HepG2 (cell line): Measurements from ENCODE around the gene SND1. TPM values are rescaled to one million over a fixed set of nuclear protein-coding genes. Genes with fewer than 3 reads are reported as not detected.

Experiments used
- ATAC-seq: fragments of 200-7000 bp; cut with Tn5 transposase; 3 replicates; pipeline ENCODE4 v1.9.1; 2020; ENCODE audit warnings: mild to moderate bottlenecking, moderate library complexity
- BruUV-seq: library from RNA; stranded (reverse); fragments of 400-500 nt; replicated peaks from 2 replicates; lab custom pipeline; 2021; lab: Mats Ljungman, UMichigan
- CTCF ChIA-PET: fragments of 300-600 bp; formaldehyde crosslinking; extraction: SDS; loops from one replicate; lab custom pipeline; 2021; ENCODE audit warnings: low total read pairs, inconsistent platforms, low intra/inter-chr PET ratio; lab: Yijun Ruan, JAX
- POLR2A ChIA-PET: fragments of 350-600 bp; sonication (Branson Sonifier 250); formaldehyde crosslinking; loops from one replicate; lab custom pipeline; 2020; ENCODE audit warnings: antibody characterized with exemption, inconsistent platforms; lab: Yijun Ruan, JAX
- DNase-seq: peaks from one replicate; pipeline ENCODE4 v3.0.0-alpha.2; 2015; ENCODE audit warnings: low spot score
- FAIRE-seq: peaks from 3 replicates; lab custom pipeline; 2011; peaks lifted over from hg19 to GRCh38; lab: Jason Lieb, UNC
- H2AFZ ChIP-seq: one replicate; pipeline ENCODE4 v1.6.1; 2011; ENCODE audit warnings: low read length, inconsistent platforms
- H3K27ac ChIP-seq: fragments of 300-600 bp; 3 replicates; pipeline ENCODE4 v1.8.0; 2011; ENCODE audit warnings: mixed run types, mild to moderate bottlenecking, mixed read lengths, low read length, inconsistent platforms; ENCODE audit not compliant: insufficient read depth; ENCODE audit errors: extremely low read length
- H3K27me3 ChIP-seq, 2 experiments: fragments of 200-600 bp in 1 of 2; 2 replicates in 1 of 2; 3 replicates in 1 of 2; pipeline versions ENCODE4 v1.6.0 to v1.8.0; 2011; ENCODE audit warnings: low read length in 2 of 2, mild to moderate bottlenecking in 2 of 2, moderate library complexity in 2 of 2, inconsistent platforms in 1 of 2; ENCODE audit not compliant: insufficient read depth in 2 of 2, control insufficient read depth in 1 of 2
- H3K36me3 ChIP-seq, 2 experiments: fragments of 200-600 bp in 1 of 2; replicated peaks in 1 of 2; 2 replicates in 1 of 2; 3 replicates in 1 of 2; pipeline versions ENCODE4 v1.5.1 to v1.8.0; 2011; ENCODE audit warnings: low read length in 2 of 2, inconsistent platforms in 1 of 2; ENCODE audit not compliant: insufficient read depth in 2 of 2, control insufficient read depth in 1 of 2
- H3K4me1 ChIP-seq: 2 replicates; pipeline ENCODE4 v1.5.1; 2012; ENCODE audit warnings: low read length, inconsistent platforms; ENCODE audit not compliant: insufficient read depth
- H3K4me2 ChIP-seq: 2 replicates; pipeline ENCODE4 v1.6.0; 2011; ENCODE audit warnings: low read depth, low read length, inconsistent platforms
- H3K4me3 ChIP-seq, 3 experiments: fragments of 200-600 bp in 1 of 3; sonication (generic), shearing (Covaris generic) in 1 of 3; replicated peaks in 1 of 3; 2 replicates each; pipeline ENCODE4 v1.5.1; 2011 to 2016; ENCODE audit warnings: low read length in 3 of 3, inconsistent platforms in 2 of 3, low read depth in 2 of 3, mild to moderate bottlenecking in 2 of 3, control low read depth in 1 of 3, mixed read lengths in 1 of 3; ENCODE audit not compliant: insufficient read depth in 1 of 3
- H3K79me2 ChIP-seq: one replicate; pipeline ENCODE4 v1.6.1; 2011; ENCODE audit warnings: low read length, inconsistent platforms; ENCODE audit not compliant: insufficient read depth
- H3K9ac ChIP-seq: 2 replicates; pipeline ENCODE4 v1.6.0; 2011; ENCODE audit warnings: mild to moderate bottlenecking, low read depth, low read length, inconsistent platforms; ENCODE audit not compliant: insufficient read depth
- H3K9me3 ChIP-seq: 2 replicates; pipeline ENCODE4 v1.5.1; 2012; ENCODE audit warnings: mild to moderate bottlenecking, low read length
- H4K20me1 ChIP-seq: 2 replicates; pipeline ENCODE4 v1.6.0; 2011; ENCODE audit warnings: inconsistent platforms, mild to moderate bottlenecking, low read length, moderate library complexity; ENCODE audit not compliant: insufficient read depth
- CEBPB ChIP-seq: IDR thresholded peaks from 2 replicates; pipeline ENCODE4 v1.6.1; 2011; ENCODE audit warnings: low read depth, low read length, improper control_type of control experiment, borderline replicate concordance
- SOX13 ChIP-seq, 3 experiments: fragments of 450-650 bp in 1 of 3; sonication (generic) in 1 of 3; formaldehyde crosslinking in 1 of 3; IDR thresholded peaks in 2 of 3; conservative IDR thresholded peaks in 1 of 3; 2 replicates each; pipeline versions ENCODE4 v1.5.0 to v1.6.1; 2016 to 2020; ENCODE audit warnings: antibody characterized with exemption in 1 of 3, mild to moderate bottlenecking in 1 of 3, missing compliant biosample characterization in 1 of 3, missing genetic modification reagents in 1 of 3, moderate library complexity in 1 of 3
- ZNF75D ChIP-seq: sonication (generic); formaldehyde crosslinking; IDR thresholded peaks from 2 replicates; pipeline ENCODE4 v1.8.1; 2023; ENCODE audit warnings: missing genetic modification reagents, mild to moderate bottlenecking, borderline replicate concordance
- WGBS: methylation state at CpG from one replicate; pipeline ENCODE4 v1.1.6; 2017; ENCODE audit warnings: low lambda C conversion rate; 5-methylcytosine and 5-hydroxymethylcytosine counted together
- in situ Hi-C: cut with HindIII; loops from 2 replicates; pipeline ENCODE4 v1.10.0; 2017; ENCODE audit warnings: low pct_unique_long_range_greater_than_20kb; ENCODE audit not compliant: extremely low pct_ligation_motif_present
- intact Hi-C: fragments of 100-400 bp; cut with micrococcal nuclease; formaldehyde crosslinking; loops from one replicate; pipeline ENCODE4 v1.10.0; 2022; ENCODE audit not compliant: unreplicated experiment
- polyA plus RNA-seq, 8 experiments: library from polyadenylated mRNA; depleted of rRNA in 3 of 8; stranded (reverse) in 7 of 8; unstranded in 1 of 8; fragments of >200 nt; fragmentation: Illumina TruSeq in 4 of 8; extraction: Trizol in 4 of 8; gene quantifications; 2 replicates each; pipeline versions ENCODE4 v1.2.1 to v1.2.3, GENCODE V29; 2011 to 2016; ENCODE audit warnings: low read depth in 4 of 8, missing spikeins in 1 of 8, mixed read lengths in 1 of 8; ENCODE audit not compliant: insufficient read depth in 1 of 8
- total RNA-seq, 5 experiments: library from RNA; depleted of rRNA; stranded (reverse); fragments of >200 nt; fragmentation: Illumina TruSeq; extraction: Trizol; gene quantifications; 2 replicates each; pipeline ENCODE4 v1.2.3, GENCODE V29; 2016; ENCODE audit warnings: low read depth in 1 of 5
- TF ChIP-seq, protein P1 (sequence below): sonication (generic); formaldehyde crosslinking; IDR thresholded peaks from 2 replicates; pipeline ENCODE4 v1.8.0; 2022; ENCODE audit warnings: missing genetic modification reagents, mild to moderate bottlenecking, borderline replicate concordance

The SND1 gene
- total and polyA plus RNA-seq, 2 of the 13 experiments (the other 11 are each of a cell fraction or from before 2014, with no cell fraction given), result 110 to 182 TPM

DNA sequence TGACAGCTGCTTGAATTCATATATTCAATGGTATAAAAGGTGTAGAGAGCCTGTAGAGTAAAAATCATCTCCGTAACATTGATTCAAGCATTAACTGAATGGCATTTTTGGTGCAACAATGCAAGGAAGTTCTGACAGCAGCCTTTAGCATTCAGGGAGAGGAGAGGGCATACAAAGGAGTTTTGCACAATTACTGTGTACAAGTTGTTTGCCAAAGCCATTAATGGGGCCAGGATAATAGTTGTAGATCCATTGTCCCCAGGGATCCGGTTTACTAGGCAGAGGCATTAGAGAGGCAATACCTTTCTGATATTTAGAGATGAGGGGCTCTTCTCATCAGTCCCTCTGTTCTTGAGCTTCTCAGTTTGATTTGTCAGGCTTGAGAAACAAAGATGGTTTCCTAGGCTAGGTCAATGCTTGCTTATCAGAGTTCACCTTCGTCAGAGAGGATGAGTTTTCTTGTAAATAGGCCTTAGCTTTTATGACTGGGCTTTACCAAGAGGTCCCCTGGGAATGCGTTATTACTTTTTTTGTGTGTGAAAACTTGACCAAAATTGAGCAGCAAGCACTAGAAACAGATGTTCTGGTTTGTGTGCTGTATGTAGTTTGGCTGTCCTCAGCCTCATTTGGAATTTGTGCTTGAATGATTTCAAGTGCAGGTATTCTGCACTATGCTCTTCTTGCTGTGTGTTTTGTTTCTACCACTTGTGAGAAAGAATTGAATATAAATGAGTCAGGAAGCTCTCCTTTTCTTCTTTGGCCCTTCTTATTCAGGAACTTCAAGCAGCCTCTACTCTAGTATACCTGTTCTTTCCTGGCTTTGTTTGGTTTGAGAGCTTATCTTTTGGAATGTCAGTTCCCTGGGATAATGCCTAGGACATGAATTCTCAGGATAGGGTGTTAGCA lies 32.0 kb downstream of the SND1 start:
- in situ Hi-C loops, result no loop called here
- TF ChIP-seq, protein P1, sequence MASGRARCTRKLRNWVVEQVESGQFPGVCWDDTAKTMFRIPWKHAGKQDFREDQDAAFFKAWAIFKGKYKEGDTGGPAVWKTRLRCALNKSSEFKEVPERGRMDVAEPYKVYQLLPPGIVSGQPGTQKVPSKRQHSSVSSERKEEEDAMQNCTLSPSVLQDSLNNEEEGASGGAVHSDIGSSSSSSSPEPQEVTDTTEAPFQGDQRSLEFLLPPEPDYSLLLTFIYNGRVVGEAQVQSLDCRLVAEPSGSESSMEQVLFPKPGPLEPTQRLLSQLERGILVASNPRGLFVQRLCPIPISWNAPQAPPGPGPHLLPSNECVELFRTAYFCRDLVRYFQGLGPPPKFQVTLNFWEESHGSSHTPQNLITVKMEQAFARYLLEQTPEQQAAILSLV (CRISPR knock-in tag), result no peak
- no peak for TF ChIP-seq SOX13 (IDR thresholded peaks at IDR 0.05)
- TF ChIP-seq SOX13 (CRISPR knock-in tag; conservative IDR thresholded peaks at IDR 0.05 in 1 of 2, IDR thresholded peaks at IDR 0.05 in 1 of 2), result 0 out of 4 replicates have a peak, but pooled peaks of 1 of the 2 experiments have one; percentile 14
- peaks cover 9 to 27% of the 10 kb centered on the region in 2 experiments for H3K36me3 ChIP-seq
- WGBS, result 90% methylated on average over 4 of the region's 4 CpGs
- POLR2A ChIA-PET, result no interaction called here
- CTCF ChIA-PET, result no interaction called here
- H3K27ac ChIP-seq, result no peak overlapping the region
- H4K20me1 ChIP-seq, result peaks cover 36% of the 10 kb centered on the region; the same call in 1 of the 2 replicates
- no peak overlapping the region for H2AFZ ChIP-seq
- H3K79me2 ChIP-seq, result peaks cover 57% of the 10 kb centered on the region
- no peaks in the 10 kb centered on the region for H3K27me3 ChIP-seq
- H3K4me1 ChIP-seq, result no peaks in the 10 kb centered on the region; the same call in 1 of the 2 replicates
- ATAC-seq, result no peak
- H3K4me2 ChIP-seq, result no peak overlapping the region
- BruUV-seq, result no TSS peak
- no peaks in the 10 kb centered on the region for H3K9me3 ChIP-seq
- no peak overlapping the region for H3K4me3 ChIP-seq
- DNase-seq, result no peak
- no peak for FAIRE-seq
- H3K9ac ChIP-seq, result no peak overlapping the region
- intact Hi-C loops, result no loop called here

DNA sequence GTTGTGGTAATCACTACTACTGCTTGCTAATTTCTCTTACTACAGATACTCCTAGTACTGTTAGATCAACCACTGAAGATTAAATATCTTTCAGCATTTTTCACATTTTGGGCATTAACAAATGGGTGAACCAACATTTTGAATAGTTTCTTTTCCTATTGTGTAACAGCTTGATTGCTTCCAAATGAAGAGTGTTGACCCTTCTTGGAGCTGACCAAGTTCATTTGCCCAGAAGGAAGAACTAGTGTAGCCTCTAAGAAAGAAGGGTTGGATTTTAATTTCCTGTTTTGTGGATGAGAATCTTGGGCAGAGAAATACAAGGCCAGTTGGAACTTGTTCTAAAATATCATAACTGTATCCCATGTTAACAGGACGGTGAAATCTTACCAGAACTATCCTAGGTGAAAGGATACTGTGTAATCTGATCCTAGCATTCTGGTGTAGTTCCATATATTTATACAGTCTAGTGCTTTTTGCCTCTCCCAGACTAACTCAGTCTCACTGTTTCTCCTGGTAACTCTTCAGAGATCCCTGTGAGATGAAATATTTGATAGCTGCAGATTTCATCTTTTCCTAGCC lies 37.3 kb downstream of the SND1 start:
- no TSS peak for BruUV-seq
- 92% methylated on average over 1 of the region's 1 CpG for WGBS
- intact Hi-C loops (no loop called here), in situ Hi-C loops (no loop called here)
- FAIRE-seq (no peak), DNase-seq (no peak), ATAC-seq (no peak)
- Histone ChIP-seq H3K27me3 (no peaks in the 10 kb centered on the region), H3K9ac (no peak overlapping the region), H3K4me2 (no peak overlapping the region), H3K36me3 (peaks cover 18 to 55% of the 10 kb centered on the region in 2 experiments), H3K4me1 (no peaks in the 10 kb centered on the region), H4K20me1 (peaks cover 17% of the 10 kb centered on the region), H2AFZ (no peak overlapping the region), H3K79me2 (peaks cover 30% of the 10 kb centered on the region), H3K9me3 (no peaks in the 10 kb centered on the region), H3K27ac (no peak overlapping the region), H3K4me3 (no peak overlapping the region)
- CTCF ChIA-PET, result no interaction called here
- TF ChIP-seq CEBPB (0 out of 2 replicates have a peak, but pooled peaks have one; percentile 1), ZNF75D (CRISPR knock-in tag) (no peak)
- POLR2A ChIA-PET, result no interaction called here
